GM12891 (cell line): ENCODE results near the gene PDHB.

Experiments
- POLR2A ChIP-seq: IDR thresholded peaks from 2 replicates; pipeline ENCODE4 v1.6.1; 2011; ENCODE audit warnings: low read depth, low read length, control low read depth
- POLR2AphosphoS5 ChIP-seq: IDR thresholded peaks from 2 replicates; pipeline ENCODE4 v1.6.1; 2011; ENCODE audit warnings: low read depth, low read length, control low read depth
- SPI1 ChIP-seq: IDR thresholded peaks from 2 replicates; pipeline ENCODE4 v1.6.1; 2011; ENCODE audit warnings: low read depth, low read length, control low read depth

- no peak for TF ChIP-seq POLR2A
- TF ChIP-seq POLR2AphosphoS5, result no peak
- TF ChIP-seq SPI1, result no peak
Observed at GRCh38 chr3:58473275-58473674, 39.6 kb upstream of the PDHB start.
